SK-N-SH (cell line): ENCODE measurements around the gene WDHD1.

Experiments
- EZH2phosphoT487 ChIP-seq: fragments of 200-600 bp; sonication (generic); IDR thresholded peaks from 2 replicates; pipeline ENCODE4 v1.6.1; 2017; ENCODE audit warnings: low read depth, mixed run types, mild to moderate bottlenecking, antibody characterized with exemption, moderate library complexity, borderline replicate concordance
- GABPA ChIP-seq: IDR thresholded peaks from 2 replicates; pipeline ENCODE4 v1.4.0; 2012; ENCODE audit warnings: low read depth, mild to moderate bottlenecking
- MXI1 ChIP-seq: IDR thresholded peaks from 2 replicates; pipeline ENCODE4 v1.6.1; 2012; ENCODE audit warnings: mild to moderate bottlenecking, low read depth, low read length, improper control_type of control experiment
- NRF1 ChIP-seq: IDR thresholded peaks from 2 replicates; pipeline ENCODE4 v1.6.1; 2012; ENCODE audit warnings: low read depth, mild to moderate bottlenecking, low read length
- RAD21 ChIP-seq: IDR thresholded peaks from 2 replicates; pipeline ENCODE4 v1.6.1; 2012; ENCODE audit warnings: mild to moderate bottlenecking, low read length
- RCOR1 ChIP-seq: fragments of 150-350 bp; IDR thresholded peaks from 2 replicates; pipeline ENCODE4 v1.6.1; 2017; ENCODE audit warnings: antibody characterized with exemption, low read length
- TCF12 ChIP-seq: IDR thresholded peaks from 2 replicates; pipeline ENCODE4 v1.4.0; 2012
- TF ChIP-seq, protein P1 (sequence below): IDR thresholded peaks from 2 replicates; pipeline ENCODE4 v1.4.0; 2012; ENCODE audit warnings: low read depth

DNA sequence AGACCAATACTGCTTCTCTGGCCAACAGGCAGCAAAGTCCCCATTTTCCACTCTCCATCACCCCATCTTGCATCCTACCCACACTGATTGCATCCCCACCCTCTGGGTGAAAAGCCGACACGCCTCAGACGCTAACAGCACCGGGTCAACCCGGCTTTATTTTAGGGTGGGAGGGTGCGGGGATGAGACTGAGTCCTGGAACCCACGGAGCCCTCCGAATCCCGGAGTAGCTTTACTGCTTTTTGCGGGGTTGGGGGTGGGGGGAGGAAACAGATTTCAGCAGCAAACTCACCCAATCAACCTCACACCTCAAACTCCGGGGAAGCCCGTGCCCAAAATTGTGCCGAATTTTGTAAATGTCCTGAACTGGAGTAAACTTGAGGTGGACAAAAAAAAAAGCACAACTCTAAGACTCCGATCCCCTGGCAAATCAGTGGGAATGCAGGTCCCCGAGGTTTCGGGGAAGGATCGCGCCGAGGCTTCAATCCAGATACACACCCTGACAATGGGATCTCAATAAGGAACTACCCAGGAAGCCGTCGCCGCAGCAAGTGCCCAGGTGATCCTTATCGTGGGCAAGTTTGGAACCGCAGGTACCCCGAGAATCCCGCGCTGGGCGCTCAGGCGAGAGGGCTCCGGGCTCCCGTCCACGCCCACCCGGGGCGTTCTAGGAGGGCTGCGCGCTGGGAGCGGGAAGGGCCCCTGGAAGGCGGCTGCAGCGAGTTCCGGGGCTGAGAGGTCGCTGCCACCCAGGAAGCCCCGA is 125.3 kb downstream of the WDHD1 start:
- TF ChIP-seq TCF12: no peak
- TF ChIP-seq NRF1: no peak
- no peak for TF ChIP-seq GABPA
- no peak for TF ChIP-seq RAD21
- TF ChIP-seq EZH2phosphoT487: no peak
- TF ChIP-seq, protein P1, sequence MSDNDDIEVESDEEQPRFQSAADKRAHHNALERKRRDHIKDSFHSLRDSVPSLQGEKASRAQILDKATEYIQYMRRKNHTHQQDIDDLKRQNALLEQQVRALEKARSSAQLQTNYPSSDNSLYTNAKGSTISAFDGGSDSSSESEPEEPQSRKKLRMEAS: no peak
- TF ChIP-seq RCOR1: no peak
- no peak for TF ChIP-seq MXI1
